HG03064 (cell line): ENCODE data around the gene ANKRD65.
"Not testable (repeated sequence)": the region's sequence is repeated elsewhere in the genome, so short reads cannot be mapped to it uniquely, and the experiment has no call there.

Source experiments
- ATAC-seq: cut with Tn5 transposase; IDR thresholded peaks from one replicate; pipeline ENCODE4 v1.9.1; 2021; ENCODE audit warnings: low read depth; ENCODE audit not compliant: unreplicated experiment

Gene ANKRD65

DNA sequence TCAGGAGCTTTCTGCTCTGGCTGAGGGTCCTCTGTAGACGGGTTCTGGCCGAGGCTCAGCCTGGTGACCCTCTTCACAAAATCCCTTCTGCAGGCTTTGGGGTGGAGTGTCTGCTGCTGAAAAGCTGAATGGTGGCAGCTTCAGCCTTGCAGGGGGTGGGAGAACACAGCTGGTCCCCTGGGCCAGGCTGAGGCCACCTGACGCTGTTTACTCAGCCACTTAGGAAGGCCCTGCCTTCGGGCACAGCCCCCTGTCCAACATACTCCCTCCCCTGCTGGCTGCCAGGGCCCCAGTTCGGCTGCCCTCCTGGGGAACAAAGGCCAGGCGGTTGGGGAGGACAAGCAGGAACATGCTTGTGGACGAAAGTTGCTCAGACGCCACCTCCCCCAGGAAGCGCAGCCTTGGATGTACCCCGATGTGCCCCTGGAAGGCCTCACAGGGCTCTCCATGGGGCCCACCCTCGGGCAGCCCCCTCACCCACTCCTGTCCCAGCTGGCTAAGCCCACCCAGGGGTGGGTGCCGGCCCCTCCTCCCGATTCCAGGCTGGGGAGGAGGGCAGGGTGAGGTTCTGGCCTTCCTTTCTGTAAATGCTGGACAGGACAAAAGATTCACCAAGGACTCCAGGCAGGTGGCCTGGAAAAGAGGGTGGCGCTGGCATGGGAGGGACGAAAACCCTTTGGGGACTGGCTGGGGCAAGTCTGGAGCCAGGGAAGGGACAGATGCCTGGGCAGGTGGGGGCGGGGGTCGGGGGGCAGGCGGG, at the start of gene ANKRD65:
ANKRD65 (minus strand) TSS at position 130 of the 760 bp plus-strand sequence. CDS start 271 bp downstream, outside the sequence.
- ATAC-seq = no peak

DNA sequence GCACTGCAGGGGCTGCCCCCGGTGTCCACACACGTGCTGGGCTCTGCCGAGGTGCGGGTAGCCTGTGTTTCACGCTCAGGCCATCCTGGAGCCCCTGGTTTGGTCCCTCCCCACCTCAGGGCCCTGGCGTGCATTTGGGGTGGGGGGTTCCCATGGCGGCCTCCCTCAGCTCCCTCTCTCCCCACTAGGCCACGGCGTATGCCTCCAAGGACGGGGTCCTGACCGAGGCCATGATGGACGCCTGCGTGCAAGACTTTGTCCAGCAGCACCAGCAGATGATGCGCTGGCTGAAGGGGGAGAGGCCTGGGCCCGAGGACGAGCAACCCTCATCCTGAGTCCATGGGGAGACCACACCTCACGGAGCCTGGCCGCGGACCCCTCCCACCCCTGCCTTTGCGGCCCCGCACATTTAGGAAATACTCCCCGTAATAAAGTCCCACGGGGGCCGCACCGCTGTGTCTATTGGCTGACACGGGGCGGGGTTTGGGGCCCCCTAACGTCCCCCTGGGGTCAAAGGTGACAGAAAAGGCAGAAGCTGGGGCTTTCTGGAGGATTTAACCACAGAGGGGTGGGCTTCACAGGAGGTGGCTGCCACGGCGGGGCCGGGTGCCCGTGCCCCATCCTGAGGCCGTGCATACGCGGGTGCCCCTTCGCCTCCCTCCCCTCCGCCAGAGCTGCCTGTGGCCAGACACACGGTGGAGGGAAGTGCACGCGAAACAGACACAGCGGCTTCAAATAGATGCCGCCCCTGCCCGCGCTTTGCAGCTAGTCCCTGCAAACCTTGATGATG, 47.3 kb upstream of the ANKRD65 start:
- not testable (repeated sequence) for ATAC-seq

- no peak for ATAC-seq
Measured at GRCh38 chr1:1463312-1463711, 42.2 kb upstream of the ANKRD65 start.

DNA sequence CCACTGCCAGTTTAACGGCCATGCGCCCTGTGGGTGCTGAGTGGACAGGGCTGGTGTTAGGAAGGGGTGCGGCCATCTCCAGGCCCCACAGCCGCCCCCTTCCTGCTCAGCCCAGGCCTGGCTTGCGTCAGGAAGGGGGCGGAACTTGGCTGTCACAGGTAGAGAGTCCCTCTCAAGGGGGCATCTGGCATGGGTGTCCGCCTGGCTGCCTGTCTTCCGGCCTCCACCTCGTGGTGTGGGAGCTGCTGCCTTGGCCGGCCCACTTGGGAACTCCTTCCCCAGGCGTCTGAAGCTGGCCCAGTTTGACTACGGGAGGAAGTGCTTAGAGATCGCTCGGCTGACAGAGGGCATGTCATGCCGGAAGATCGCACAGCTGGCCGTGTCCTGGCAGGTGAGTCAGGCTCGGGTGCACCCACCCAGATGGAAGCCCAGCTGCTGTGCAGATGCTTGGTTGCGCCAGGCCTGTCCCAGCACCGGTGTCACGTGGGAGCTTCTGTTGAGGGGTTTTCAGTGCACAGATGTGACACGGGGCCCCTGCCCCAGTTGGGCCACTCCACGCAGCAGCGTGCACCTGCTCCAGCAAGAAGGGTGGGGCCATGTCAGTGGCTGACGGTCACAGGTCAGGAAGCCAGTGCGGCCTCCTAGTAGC, 41.4 kb upstream of the ANKRD65 start:
- no peak for ATAC-seq

- no peak for ATAC-seq
Measured at GRCh38 chr1:1461721-1462317, 40.7 kb upstream of the ANKRD65 start.

DNA sequence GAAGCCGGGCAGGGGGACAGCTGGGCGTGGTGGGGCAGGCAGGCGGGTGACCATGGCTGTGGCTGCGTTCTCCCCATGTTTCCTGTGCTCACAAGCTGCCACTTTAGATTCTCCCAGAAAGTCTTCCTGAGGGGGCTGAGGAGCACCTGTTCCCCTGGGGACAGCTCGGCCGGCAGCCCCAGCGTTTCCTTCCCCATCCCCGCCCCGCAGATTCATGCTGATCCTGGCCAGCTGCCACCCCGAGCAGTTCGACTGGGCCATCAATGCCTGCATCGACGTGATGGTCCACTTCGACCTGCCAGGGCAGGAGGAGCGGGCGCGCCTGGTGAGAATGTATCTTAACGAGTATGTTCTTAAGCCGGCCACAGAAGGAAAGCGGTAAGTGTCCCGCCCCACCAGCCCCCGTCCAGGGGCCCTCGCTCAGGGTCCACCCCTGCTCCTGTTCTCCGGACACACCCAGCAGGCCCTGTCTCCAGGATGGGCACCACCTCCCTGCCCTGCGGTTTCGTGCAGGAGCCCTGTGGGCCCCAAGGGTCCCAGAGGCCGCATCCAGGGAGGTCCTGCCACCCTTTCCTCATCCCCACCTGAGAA, 39.6 kb upstream of the ANKRD65 start:
- ATAC-seq = no peak

GRCh38 chr1:1459711-1460110, 38.6 kb upstream of the ANKRD65 start:
- ATAC-seq = not testable (repeated sequence)

DNA sequence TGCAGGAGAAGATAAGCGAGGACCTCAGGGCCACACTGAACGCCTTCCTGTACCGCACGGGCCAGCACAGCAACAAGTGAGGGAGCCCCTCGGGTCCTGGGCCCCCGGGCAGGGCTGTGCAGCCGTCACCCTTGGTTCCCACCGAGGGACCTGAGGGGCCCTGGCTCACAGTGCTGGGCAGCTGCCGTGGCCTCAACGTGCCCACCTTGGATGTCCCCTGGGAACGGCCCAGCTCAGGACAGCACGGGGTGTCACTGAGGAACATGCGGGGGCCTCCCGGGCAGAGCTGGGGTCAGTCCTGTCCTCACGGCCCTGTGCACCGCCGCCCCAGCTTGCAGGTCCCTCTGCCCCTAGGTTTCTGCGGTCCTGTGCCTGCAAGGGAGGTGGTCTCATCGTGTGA, 38.1 kb upstream of the ANKRD65 start:
- ATAC-seq = not testable (repeated sequence)

DNA sequence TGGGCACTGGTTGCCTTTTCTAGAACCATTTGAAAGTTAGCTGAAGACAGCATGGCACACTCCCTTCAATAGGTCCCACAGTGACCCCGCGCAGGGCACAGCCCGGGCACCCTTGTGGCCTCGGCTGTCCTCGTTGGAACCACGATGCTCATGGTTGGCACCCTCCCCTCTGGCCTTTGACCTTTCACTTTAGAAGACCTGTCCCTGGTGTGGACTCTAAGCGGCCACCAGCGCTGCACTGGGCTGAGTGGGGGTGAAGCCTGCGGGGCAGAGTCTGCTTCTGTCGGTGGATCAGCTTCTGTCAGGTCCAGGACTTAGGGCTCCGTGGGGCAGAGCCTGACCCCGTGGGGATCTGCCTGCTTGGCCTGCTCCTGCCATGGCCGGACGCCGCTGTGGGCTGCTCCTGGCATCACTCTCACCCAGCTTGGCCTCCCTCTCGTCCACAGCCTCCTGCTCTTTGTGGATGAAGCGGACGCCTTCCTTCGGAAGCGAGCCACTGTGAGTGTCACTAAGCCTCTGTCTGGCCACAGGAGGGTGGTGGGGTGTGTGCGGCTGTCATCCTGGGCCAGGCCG, 35.7 kb upstream of the ANKRD65 start:
- ATAC-seq = not testable (repeated sequence)

- not testable (repeated sequence) for ATAC-seq
Measured at GRCh38 chr1:1455934-1456333, 34.9 kb upstream of the ANKRD65 start.

DNA sequence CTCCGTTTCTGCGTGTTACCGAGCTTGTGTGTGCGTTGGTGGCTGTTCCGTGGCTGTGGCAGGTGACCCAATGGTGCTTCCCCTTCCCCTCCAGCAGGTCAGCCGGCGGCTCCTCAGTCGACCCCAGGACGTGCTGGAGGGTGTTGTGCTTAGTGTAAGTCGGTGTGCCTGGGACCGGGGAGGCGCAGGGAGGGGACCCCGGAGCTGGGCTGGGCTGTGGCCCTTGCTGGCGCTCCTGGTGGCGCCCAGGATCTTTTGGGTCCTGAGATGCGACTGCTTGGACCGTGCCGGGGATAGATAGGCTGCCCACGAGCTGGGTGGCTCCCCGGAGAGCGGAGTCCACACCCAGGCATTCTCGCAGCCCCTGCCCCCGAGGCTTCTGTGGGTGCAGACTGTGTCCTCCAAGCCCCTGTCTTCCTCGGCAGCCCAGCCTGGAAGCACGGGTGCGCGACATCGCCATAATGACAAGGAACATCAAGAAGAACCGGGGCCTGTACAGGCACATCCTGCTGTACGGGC, 34.3 kb upstream of the ANKRD65 start:
- no peak for ATAC-seq

DNA sequence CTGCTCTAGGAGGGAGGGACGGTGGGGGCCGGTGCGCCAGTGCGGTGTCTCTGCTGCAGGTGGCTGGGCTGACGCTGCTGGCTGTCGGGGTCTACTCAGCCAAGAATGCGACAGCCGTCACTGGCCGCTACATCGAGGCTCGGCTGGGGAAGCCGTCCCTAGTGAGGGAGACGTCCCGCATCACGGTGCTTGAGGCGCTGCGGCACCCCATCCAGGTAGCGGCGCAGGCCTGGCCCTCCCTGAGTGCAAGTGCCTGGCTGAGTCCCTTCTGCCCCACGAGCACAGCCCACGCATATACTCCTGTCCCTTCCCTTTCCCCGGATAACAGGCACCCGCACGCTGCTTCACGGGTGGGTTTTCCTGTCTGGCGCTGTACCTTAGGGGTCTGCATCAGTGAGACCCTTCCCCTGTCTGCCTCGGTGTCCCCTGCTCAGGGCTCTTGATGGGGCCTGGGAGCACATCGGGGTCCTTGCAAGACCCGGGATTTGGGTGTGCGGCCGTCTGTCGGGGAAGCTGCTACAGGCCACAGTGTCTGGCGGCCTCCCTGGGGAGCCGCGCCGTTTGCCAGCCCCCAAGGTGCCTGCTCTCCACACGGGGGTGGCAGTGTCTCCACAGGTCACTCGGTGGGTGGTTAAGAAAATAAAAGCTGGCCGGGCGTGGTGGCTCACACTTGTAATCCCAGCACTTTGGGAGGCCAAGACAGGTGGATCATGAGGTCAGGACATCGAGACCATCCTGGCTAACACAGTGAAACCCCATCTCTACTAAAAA, 33.4 kb upstream of the ANKRD65 start:
- not testable (repeated sequence) for ATAC-seq

DNA sequence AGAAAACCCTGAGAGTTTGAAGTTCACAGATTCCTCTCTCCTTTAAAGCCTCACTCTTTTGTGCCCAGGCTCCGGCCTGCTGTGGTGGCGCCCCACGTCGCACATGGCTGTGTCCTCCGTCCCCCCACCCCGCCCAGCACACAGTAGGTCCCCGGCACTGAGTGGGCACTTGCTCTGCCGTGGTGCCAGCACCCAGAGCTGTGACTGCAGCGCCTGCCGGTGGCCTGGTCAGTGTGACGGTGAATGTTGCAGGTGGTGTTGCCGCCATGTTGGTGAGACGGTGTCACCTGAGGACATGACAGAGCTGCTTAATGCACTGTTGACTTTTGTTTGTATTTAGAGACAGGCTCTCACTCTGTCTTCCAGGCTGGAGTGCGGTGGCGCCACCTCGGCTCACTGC, 31.8 kb upstream of the ANKRD65 start:
- ATAC-seq = no peak

GRCh38 chr1:1452365-1452739, 31.3 kb upstream of the ANKRD65 start:
- not testable (repeated sequence) for ATAC-seq

- ATAC-seq = no peak
Measured at GRCh38 chr1:1451696-1452364, 30.8 kb upstream of the ANKRD65 start.

GRCh38 chr1:1450616-1451015, 29.5 kb upstream of the ANKRD65 start:
- ATAC-seq = not testable (repeated sequence)

DNA sequence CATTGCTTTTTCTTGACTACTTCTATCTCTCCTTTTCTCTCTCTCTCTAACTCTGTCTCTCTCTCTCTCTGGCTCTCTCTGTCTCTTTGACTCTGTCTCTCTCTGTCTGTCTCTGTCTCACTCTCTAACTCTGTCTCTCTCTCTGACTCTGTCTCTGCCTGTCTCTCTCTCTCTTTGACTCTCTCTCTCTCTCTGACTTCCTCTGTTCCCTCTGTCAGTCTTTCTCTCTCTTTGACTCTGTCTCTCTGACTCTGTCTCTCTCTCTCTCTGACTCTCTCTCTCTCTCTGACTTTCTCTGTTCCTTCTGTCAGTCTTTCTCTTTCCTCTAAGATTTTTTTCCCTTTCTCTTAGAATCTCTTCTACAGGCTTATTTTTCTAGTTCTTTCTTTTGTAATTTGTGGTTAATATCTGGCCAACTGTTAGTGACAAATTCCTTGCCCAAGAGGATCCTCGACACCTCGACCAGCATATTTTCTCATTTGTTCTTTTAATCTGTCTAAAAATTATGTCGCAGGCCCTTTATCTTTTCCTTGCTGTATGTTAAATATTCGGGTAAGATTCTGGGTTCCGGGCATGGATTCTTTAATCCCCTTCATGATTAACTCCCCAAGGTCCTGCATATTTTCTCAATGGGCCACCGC, 28.1 kb upstream of the ANKRD65 start, which contains the start of gene ATAD3C:
ATAD3C (plus strand) TSS at position 591 of the 641 bp plus-strand sequence. CDS start 995 bp downstream, outside the sequence.
- no peak for ATAC-seq

GRCh38 chr1:1446631-1447030, 25.6 kb upstream of the ANKRD65 start:
- not testable (repeated sequence) for ATAC-seq
